GM23338 (cell line): Measurements from ENCODE around the gene WNT6. TPM values are rescaled to one million over a fixed set of nuclear protein-coding genes. Genes with fewer than 3 reads are reported as not detected.

ENCODE experiments used
- ATAC-seq: fragments of 200-7000 bp; cut with Tn5 transposase; 3 replicates; pipeline ENCODE4 v1.9.1; 2020
- DNase-seq: peaks from one replicate; pipeline ENCODE4 v3.0.0-alpha.2; 2015; ENCODE audit warnings: low spot score
- H2AFZ ChIP-seq: fragments of 200-600 bp; sonication (generic); 2 replicates; pipeline ENCODE4 v1.8.0; 2016; ENCODE audit warnings: antibody characterized with exemption, mild to moderate bottlenecking, moderate library complexity
- H3F3A ChIP-seq: fragments of 200-600 bp; sonication (generic); replicated peaks from 2 replicates; pipeline ENCODE4 v1.8.0; 2017; ENCODE audit warnings: antibody characterized with exemption, mixed run types, low read depth
- H3K27ac ChIP-seq: fragments of 200-600 bp; sonication (generic); 2 replicates; pipeline ENCODE4 v1.6.1; 2016; ENCODE audit warnings: low read depth
- H3K27me3 ChIP-seq: fragments of 200-600 bp; sonication (generic); 2 replicates; pipeline ENCODE4 v1.8.0; 2016; ENCODE audit warnings: mild to moderate bottlenecking, mixed run types, moderate library complexity; ENCODE audit not compliant: insufficient read depth
- H3K36me3 ChIP-seq: fragments of 200-600 bp; sonication (generic); 2 replicates; pipeline ENCODE4 v1.8.0; 2016; ENCODE audit warnings: mild to moderate bottlenecking; ENCODE audit not compliant: insufficient read depth
- H3K4me1 ChIP-seq: fragments of 200-600 bp; sonication (generic); 2 replicates; pipeline ENCODE4 v1.8.0; 2016; ENCODE audit warnings: mild to moderate bottlenecking, moderate library complexity; ENCODE audit not compliant: insufficient read depth
- H3K4me2 ChIP-seq: fragments of 200-600 bp; sonication (generic); 2 replicates; pipeline ENCODE4 v1.7.1; 2017; ENCODE audit warnings: mixed run types
- H3K4me3 ChIP-seq: fragments of 200-600 bp; sonication (generic); 2 replicates; pipeline ENCODE4 v1.6.1; 2016; ENCODE audit warnings: mixed run types
- H3K79me2 ChIP-seq: fragments of 200-600 bp; sonication (generic); replicated peaks from 2 replicates; pipeline ENCODE4 v1.8.0; 2017; ENCODE audit warnings: mild to moderate bottlenecking; ENCODE audit not compliant: insufficient read depth
- H3K9me2 ChIP-seq: fragments of 200-600 bp; sonication (generic); 2 replicates; pipeline ENCODE4 v1.8.0; 2017; ENCODE audit not compliant: insufficient read depth
- H4K20me1 ChIP-seq: fragments of 200-600 bp; sonication (generic); replicated peaks from 2 replicates; pipeline ENCODE4 v1.8.0; 2017; ENCODE audit warnings: mild to moderate bottlenecking; ENCODE audit not compliant: insufficient read depth
- H3K27ac Mint-ChIP-seq: 2 replicates; pipeline ENCODE4 v1.8.0; 2020; ENCODE audit warnings: inconsistent platforms, mild to moderate bottlenecking, moderate library complexity, mixed read lengths
- H3K27me3 Mint-ChIP-seq: 3 replicates; pipeline ENCODE4 v1.8.0; 2022; ENCODE audit warnings: low read depth, mild to moderate bottlenecking, moderate library complexity, mixed read lengths, inconsistent platforms; ENCODE audit not compliant: insufficient read depth, poor library complexity
- H3K36me3 Mint-ChIP-seq: 3 replicates; pipeline ENCODE4 v1.8.0; 2021; ENCODE audit warnings: low read depth, mild to moderate bottlenecking, inconsistent platforms, moderate library complexity, mixed read lengths
- H3K4me1 Mint-ChIP-seq: 3 replicates; pipeline ENCODE4 v1.8.0; 2020; ENCODE audit warnings: mild to moderate bottlenecking, inconsistent platforms, mixed read lengths
- H3K4me3 Mint-ChIP-seq: 3 replicates; pipeline ENCODE4 v1.8.0; 2021; ENCODE audit warnings: moderate library complexity, mild to moderate bottlenecking, inconsistent platforms, mixed read lengths
- H3K9me3 Mint-ChIP-seq: 3 replicates; pipeline ENCODE4 v1.8.0; 2020; ENCODE audit warnings: moderate library complexity, mild to moderate bottlenecking, inconsistent platforms, mixed read lengths
- CREB1 ChIP-seq: fragments of 250-450 bp; sonication (Bioruptor Pico); IDR thresholded peaks from 2 replicates; pipeline ENCODE4 v1.5.0; 2020; ENCODE audit warnings: low read depth, mild to moderate bottlenecking, moderate library complexity
- EZH2 ChIP-seq: fragments of 200-600 bp; sonication (generic); IDR thresholded peaks from one replicate; pipeline ENCODE4 v1.8.0; 2017; ENCODE audit warnings: antibody characterized with exemption, mild to moderate bottlenecking, low read depth; ENCODE audit not compliant: unreplicated experiment
- EZH2phosphoT487 ChIP-seq: fragments of 200-600 bp; sonication (generic); IDR thresholded peaks from one replicate; pipeline ENCODE4 v1.8.1; 2018; ENCODE audit warnings: antibody characterized with exemption; ENCODE audit not compliant: unreplicated experiment
- JUNB ChIP-seq: IDR thresholded peaks from one replicate; pipeline ENCODE4 v1.6.1; 2016; ENCODE audit warnings: antibody characterized with exemption; ENCODE audit not compliant: unreplicated experiment
- NANOG ChIP-seq: IDR thresholded peaks from 2 replicates; pipeline ENCODE4 v1.6.1; 2016; ENCODE audit warnings: antibody characterized with exemption, borderline replicate concordance
- POLR2AphosphoS5 ChIP-seq: IDR thresholded peaks from 2 replicates; pipeline ENCODE4 v1.6.1; 2016; ENCODE audit warnings: antibody characterized with exemption, low read depth
- STAT1 ChIP-seq: IDR thresholded peaks from one replicate; pipeline ENCODE4 v1.6.1; 2016; ENCODE audit warnings: antibody characterized with exemption; ENCODE audit not compliant: unreplicated experiment
- ZNF114 ChIP-seq: fragments of 250-450 bp; sonication (Bioruptor Pico); IDR thresholded peaks from 2 replicates; pipeline ENCODE4 v1.5.0; 2020; ENCODE audit warnings: mild to moderate bottlenecking, moderate library complexity
- ZNF331 ChIP-seq: fragments of 250-450 bp; sonication (Bioruptor Pico); IDR thresholded peaks from 2 replicates; pipeline ENCODE4 v1.5.0; 2020; ENCODE audit warnings: low read depth, mild to moderate bottlenecking, moderate library complexity
- polyA plus RNA-seq: library from polyadenylated mRNA; unstranded; fragments of >200 nt; fragmentation: Nextera tagmentation; extraction: Ambion mirVana; gene quantifications from 2 replicates; pipeline ENCODE4 v1.2.1, GENCODE V29; 2016
- total RNA-seq: library from RNA; depleted of rRNA; stranded (reverse); fragments of >200 nt; shearing (Covaris generic); gene quantifications from 2 replicates; pipeline ENCODE4 v1.2.3, GENCODE V29; 2014
- TF ChIP-seq, protein P1 (sequence below), 2 experiments: fragments of 200-600 bp in 1 of 2; sonication (generic) in 1 of 2; conservative IDR thresholded peaks; 2 replicates each; pipeline versions ENCODE4 v1.5.1 to v1.6.1; 2016 to 2017; ENCODE audit warnings: antibody characterized with exemption in 2 of 2, low read depth in 2 of 2, mild to moderate bottlenecking in 2 of 2, moderate library complexity in 1 of 2
- TF ChIP-seq, protein P2 (sequence below): IDR thresholded peaks from one replicate; pipeline ENCODE4 v1.6.1; 2018; ENCODE audit warnings: antibody characterized with exemption; ENCODE audit not compliant: unreplicated experiment
- TF ChIP-seq, protein P3 (sequence below): fragments of 250-450 bp; sonication (Bioruptor Pico); IDR thresholded peaks from 2 replicates; pipeline ENCODE4 v1.5.0; 2020; ENCODE audit warnings: mild to moderate bottlenecking, moderate library complexity
- TF ChIP-seq, protein P4 (sequence below): IDR thresholded peaks from 2 replicates; pipeline ENCODE4 v1.6.1; 2016; ENCODE audit warnings: antibody characterized with exemption

Gene WNT6
- total and polyA plus RNA-seq, 2 experiments from 2014 or later = not detected

DNA sequence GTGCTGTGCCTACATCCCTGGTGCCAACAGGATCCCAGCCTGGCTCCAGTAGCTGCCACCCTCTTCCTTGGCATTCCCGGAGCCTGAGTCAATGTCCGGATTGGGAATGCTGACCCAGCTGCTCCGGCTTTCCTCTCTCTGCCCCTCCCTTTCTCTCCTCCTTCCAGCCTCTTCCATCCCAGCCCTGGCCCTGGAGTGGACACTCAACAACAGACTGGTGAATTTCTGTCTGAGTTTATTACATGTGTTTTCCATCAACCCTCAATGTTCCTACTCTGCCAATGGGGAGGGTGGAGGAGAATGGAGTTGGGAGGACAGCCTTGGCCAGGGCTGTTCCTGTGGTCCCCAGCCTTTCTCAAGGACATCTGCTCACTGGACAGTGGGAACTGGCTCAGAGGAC is 27.1 kb upstream of the WNT6 start:
- no peaks in the 10 kb centered on the region for H4K20me1 ChIP-seq
- TF ChIP-seq NANOG = no peak
- TF ChIP-seq ZNF331 (CRISPR knock-in tag) = no peak
- no peak for TF ChIP-seq ZNF114
- TF ChIP-seq EZH2 = no peak
- TF ChIP-seq POLR2AphosphoS5 = no peak
- no peak for TF ChIP-seq EZH2phosphoT487
- TF ChIP-seq, protein P1, sequence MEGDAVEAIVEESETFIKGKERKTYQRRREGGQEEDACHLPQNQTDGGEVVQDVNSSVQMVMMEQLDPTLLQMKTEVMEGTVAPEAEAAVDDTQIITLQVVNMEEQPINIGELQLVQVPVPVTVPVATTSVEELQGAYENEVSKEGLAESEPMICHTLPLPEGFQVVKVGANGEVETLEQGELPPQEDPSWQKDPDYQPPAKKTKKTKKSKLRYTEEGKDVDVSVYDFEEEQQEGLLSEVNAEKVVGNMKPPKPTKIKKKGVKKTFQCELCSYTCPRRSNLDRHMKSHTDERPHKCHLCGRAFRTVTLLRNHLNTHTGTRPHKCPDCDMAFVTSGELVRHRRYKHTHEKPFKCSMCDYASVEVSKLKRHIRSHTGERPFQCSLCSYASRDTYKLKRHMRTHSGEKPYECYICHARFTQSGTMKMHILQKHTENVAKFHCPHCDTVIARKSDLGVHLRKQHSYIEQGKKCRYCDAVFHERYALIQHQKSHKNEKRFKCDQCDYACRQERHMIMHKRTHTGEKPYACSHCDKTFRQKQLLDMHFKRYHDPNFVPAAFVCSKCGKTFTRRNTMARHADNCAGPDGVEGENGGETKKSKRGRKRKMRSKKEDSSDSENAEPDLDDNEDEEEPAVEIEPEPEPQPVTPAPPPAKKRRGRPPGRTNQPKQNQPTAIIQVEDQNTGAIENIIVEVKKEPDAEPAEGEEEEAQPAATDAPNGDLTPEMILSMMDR (conservative IDR thresholded peaks at IDR 0.05; ENCODE audit: low read depth in 2 of 2) = no peak
- no peak for TF ChIP-seq CREB1
- no peak for TF ChIP-seq STAT1
- TF ChIP-seq JUNB = no peak
- TF ChIP-seq, protein P2, sequence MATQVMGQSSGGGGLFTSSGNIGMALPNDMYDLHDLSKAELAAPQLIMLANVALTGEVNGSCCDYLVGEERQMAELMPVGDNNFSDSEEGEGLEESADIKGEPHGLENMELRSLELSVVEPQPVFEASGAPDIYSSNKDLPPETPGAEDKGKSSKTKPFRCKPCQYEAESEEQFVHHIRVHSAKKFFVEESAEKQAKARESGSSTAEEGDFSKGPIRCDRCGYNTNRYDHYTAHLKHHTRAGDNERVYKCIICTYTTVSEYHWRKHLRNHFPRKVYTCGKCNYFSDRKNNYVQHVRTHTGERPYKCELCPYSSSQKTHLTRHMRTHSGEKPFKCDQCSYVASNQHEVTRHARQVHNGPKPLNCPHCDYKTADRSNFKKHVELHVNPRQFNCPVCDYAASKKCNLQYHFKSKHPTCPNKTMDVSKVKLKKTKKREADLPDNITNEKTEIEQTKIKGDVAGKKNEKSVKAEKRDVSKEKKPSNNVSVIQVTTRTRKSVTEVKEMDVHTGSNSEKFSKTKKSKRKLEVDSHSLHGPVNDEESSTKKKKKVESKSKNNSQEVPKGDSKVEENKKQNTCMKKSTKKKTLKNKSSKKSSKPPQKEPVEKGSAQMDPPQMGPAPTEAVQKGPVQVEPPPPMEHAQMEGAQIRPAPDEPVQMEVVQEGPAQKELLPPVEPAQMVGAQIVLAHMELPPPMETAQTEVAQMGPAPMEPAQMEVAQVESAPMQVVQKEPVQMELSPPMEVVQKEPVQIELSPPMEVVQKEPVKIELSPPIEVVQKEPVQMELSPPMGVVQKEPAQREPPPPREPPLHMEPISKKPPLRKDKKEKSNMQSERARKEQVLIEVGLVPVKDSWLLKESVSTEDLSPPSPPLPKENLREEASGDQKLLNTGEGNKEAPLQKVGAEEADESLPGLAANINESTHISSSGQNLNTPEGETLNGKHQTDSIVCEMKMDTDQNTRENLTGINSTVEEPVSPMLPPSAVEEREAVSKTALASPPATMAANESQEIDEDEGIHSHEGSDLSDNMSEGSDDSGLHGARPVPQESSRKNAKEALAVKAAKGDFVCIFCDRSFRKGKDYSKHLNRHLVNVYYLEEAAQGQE = no peak
- TF ChIP-seq, protein P3, sequence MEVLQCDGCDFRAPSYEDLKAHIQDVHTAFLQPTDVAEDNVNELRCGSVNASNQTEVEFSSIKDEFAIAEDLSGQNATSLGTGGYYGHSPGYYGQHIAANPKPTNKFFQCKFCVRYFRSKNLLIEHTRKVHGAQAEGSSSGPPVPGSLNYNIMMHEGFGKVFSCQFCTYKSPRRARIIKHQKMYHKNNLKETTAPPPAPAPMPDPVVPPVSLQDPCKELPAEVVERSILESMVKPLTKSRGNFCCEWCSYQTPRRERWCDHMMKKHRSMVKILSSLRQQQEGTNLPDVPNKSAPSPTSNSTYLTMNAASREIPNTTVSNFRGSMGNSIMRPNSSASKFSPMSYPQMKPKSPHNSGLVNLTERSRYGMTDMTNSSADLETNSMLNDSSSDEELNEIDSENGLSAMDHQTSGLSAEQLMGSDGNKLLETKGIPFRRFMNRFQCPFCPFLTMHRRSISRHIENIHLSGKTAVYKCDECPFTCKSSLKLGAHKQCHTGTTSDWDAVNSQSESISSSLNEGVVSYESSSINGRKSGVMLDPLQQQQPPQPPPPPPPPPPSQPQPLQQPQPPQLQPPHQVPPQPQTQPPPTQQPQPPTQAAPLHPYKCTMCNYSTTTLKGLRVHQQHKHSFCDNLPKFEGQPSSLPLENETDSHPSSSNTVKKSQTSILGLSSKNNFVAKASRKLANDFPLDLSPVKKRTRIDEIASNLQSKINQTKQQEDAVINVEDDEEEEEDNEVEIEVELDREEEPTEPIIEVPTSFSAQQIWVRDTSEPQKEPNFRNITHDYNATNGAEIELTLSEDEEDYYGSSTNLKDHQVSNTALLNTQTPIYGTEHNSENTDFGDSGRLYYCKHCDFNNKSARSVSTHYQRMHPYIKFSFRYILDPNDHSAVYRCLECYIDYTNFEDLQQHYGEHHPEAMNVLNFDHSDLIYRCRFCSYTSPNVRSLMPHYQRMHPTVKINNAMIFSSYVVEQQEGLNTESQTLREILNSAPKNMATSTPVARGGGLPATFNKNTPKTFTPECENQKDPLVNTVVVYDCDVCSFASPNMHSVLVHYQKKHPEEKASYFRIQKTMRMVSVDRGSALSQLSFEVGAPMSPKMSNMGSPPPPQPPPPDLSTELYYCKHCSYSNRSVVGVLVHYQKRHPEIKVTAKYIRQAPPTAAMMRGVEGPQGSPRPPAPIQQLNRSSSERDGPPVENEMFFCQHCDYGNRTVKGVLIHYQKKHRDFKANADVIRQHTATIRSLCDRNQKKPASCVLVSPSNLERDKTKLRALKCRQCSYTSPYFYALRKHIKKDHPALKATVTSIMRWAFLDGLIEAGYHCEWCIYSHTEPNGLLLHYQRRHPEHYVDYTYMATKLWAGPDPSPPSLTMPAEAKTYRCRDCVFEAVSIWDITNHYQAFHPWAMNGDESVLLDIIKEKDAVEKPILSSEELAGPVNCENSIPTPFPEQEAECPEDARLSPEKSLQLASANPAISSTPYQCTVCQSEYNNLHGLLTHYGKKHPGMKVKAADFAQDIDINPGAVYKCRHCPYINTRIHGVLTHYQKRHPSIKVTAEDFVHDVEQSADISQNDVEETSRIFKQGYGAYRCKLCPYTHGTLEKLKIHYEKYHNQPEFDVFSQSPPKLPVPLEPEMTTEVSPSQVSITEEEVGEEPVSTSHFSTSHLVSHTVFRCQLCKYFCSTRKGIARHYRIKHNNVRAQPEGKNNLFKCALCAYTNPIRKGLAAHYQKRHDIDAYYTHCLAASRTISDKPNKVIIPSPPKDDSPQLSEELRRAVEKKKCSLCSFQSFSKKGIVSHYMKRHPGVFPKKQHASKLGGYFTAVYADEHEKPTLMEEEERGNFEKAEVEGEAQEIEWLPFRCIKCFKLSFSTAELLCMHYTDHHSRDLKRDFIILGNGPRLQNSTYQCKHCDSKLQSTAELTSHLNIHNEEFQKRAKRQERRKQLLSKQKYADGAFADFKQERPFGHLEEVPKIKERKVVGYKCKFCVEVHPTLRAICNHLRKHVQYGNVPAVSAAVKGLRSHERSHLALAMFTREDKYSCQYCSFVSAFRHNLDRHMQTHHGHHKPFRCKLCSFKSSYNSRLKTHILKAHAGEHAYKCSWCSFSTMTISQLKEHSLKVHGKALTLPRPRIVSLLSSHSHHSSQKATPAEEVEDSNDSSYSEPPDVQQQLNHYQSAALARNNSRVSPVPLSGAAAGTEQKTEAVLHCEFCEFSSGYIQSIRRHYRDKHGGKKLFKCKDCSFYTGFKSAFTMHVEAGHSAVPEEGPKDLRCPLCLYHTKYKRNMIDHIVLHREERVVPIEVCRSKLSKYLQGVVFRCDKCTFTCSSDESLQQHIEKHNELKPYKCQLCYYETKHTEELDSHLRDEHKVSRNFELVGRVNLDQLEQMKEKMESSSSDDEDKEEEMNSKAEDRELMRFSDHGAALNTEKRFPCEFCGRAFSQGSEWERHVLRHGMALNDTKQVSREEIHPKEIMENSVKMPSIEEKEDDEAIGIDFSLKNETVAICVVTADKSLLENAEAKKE (CRISPR knock-in tag) = no peak
- TF ChIP-seq, protein P4, sequence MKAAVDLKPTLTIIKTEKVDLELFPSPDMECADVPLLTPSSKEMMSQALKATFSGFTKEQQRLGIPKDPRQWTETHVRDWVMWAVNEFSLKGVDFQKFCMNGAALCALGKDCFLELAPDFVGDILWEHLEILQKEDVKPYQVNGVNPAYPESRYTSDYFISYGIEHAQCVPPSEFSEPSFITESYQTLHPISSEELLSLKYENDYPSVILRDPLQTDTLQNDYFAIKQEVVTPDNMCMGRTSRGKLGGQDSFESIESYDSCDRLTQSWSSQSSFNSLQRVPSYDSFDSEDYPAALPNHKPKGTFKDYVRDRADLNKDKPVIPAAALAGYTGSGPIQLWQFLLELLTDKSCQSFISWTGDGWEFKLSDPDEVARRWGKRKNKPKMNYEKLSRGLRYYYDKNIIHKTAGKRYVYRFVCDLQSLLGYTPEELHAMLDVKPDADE = no peak
- H3K4me1 ChIP-seq = no peaks in the 10 kb centered on the region
- H3K4me3 ChIP-seq = no peak overlapping the region
- H3K9me2 ChIP-seq = no peaks in the 10 kb centered on the region
- Mint-ChIP-seq H3K9me3 (no peaks in the 10 kb centered on the region), H3K4me1 (no peaks in the 10 kb centered on the region; the same call in 2 of the 3 replicates), H3K27me3 (peaks cover 2% of the 10 kb centered on the region), H3K36me3 (no peaks in the 10 kb centered on the region), H3K27ac (no peak overlapping the region), H3K4me3 (no peak overlapping the region)
- no peak overlapping the region for H3K27ac ChIP-seq
- H2AFZ ChIP-seq = no peak overlapping the region
- no peaks in the 10 kb centered on the region for H3F3A ChIP-seq
- H3K27me3 ChIP-seq = no peaks in the 10 kb centered on the region
- no peak overlapping the region for H3K4me2 ChIP-seq
- H3K36me3 ChIP-seq = no peaks in the 10 kb centered on the region
- no peaks in the 10 kb centered on the region for H3K79me2 ChIP-seq
- DNase-seq = no peak
- no peak for ATAC-seq
